K562 (cell line): Measurements from ENCODE around the gene MYCN. TPM values are rescaled to one million over a fixed set of nuclear protein-coding genes. Genes with fewer than 3 reads are reported as not detected.

ENCODE experiments used
- ATAC-seq: fragments of 200-7000 bp; cut with Tn5 transposase; 3 replicates; pipeline ENCODE4 v1.9.1; 2020; ENCODE audit warnings: moderate library complexity
- BruUV-seq: library from RNA; stranded (reverse); fragments of 400-500 nt; replicated peaks from 2 replicates; lab custom pipeline; 2021; lab: Mats Ljungman, UMichigan
- CTCF ChIA-PET: fragments of 300-600 bp; formaldehyde crosslinking; extraction: SDS; loops from one replicate; lab custom pipeline; 2021; ENCODE audit warnings: low intra/inter-chr PET ratio; lab: Yijun Ruan, JAX
- POLR2A ChIA-PET: fragments of 300-600, 350-650 bp; sonication (Branson Sonifier 250); formaldehyde crosslinking; extraction: SDS; loops from one replicate; lab custom pipeline; 2021; ENCODE audit warnings: antibody characterized with exemption, inconsistent platforms; lab: Yijun Ruan, JAX
- DNase-seq, 4 experiments: peaks; one replicate each; pipeline versions ENCODE4 v3.0.0 to v3.0.0-alpha.2; 2011 to 2018; ENCODE audit warnings: low spot score in 3 of 4, mixed read lengths in 3 of 4; ENCODE audit errors: extremely low read depth in 1 of 4
- FAIRE-seq: peaks from 2 replicates; lab custom pipeline; 2011; peaks lifted over from hg19 to GRCh38; lab: Jason Lieb, UNC
- H2AFZ ChIP-seq: 2 replicates; pipeline ENCODE4 v1.6.0; 2011; ENCODE audit warnings: low read depth, low read length, control low read depth, inconsistent platforms
- H3K27ac ChIP-seq: fragments of 200-600 bp; 3 replicates; pipeline ENCODE4 v1.8.0; 2011; ENCODE audit warnings: low read depth, mild to moderate bottlenecking, control low read depth, inconsistent platforms, low read length, moderate library complexity, mixed read lengths; ENCODE audit errors: extremely low read depth
- H3K27me3 ChIP-seq, 2 experiments: fragments of 300-600 bp in 1 of 2; 2 replicates in 1 of 2; 3 replicates in 1 of 2; pipeline versions ENCODE4 v1.6.0 to v1.8.0; 2011; ENCODE audit warnings: inconsistent platforms in 2 of 2, low read length in 2 of 2, mild to moderate bottlenecking in 1 of 2, mixed read lengths in 1 of 2, moderate library complexity in 1 of 2; ENCODE audit not compliant: control insufficient read depth in 2 of 2, insufficient read depth in 2 of 2
- H3K36me3 ChIP-seq: fragments of 300-600 bp; 3 replicates; pipeline ENCODE4 v1.8.0; 2011; ENCODE audit warnings: mild to moderate bottlenecking, low read length, inconsistent platforms; ENCODE audit not compliant: control insufficient read depth, insufficient read depth
- H3K4me1 ChIP-seq, 2 experiments: fragments of 200-600 bp in 1 of 2; replicated peaks in 1 of 2; 2 replicates in 1 of 2; 3 replicates in 1 of 2; pipeline versions ENCODE4 v1.5.1 to v1.8.0; 2011; ENCODE audit warnings: inconsistent platforms in 2 of 2, low read length in 2 of 2, mild to moderate bottlenecking in 1 of 2, mixed read lengths in 1 of 2, moderate library complexity in 1 of 2; ENCODE audit not compliant: control insufficient read depth in 2 of 2, insufficient read depth in 2 of 2
- H3K4me2 ChIP-seq: 2 replicates; pipeline ENCODE4 v1.6.1; 2011; ENCODE audit warnings: low read length, control low read depth, inconsistent platforms, mixed read lengths; ENCODE audit not compliant: insufficient read depth
- H3K4me3 ChIP-seq: fragments of 200-600 bp; sonication (generic), shearing (Covaris generic); 2 replicates; pipeline ENCODE4 v1.5.1; 2016; ENCODE audit warnings: control low read depth, inconsistent platforms
- H3K79me2 ChIP-seq: fragments of 200-600 bp; 3 replicates; pipeline ENCODE4 v1.8.0; 2011; ENCODE audit warnings: low read length, inconsistent platforms; ENCODE audit not compliant: control insufficient read depth, insufficient read depth
- H3K9ac ChIP-seq, 2 experiments: 2 replicates each; pipeline versions ENCODE4 v1.6.0 to v1.6.1; 2011; ENCODE audit warnings: low read depth in 2 of 2, low read length in 2 of 2, control low read depth in 1 of 2, inconsistent platforms in 1 of 2, mild to moderate bottlenecking in 1 of 2, mixed read lengths in 1 of 2; ENCODE audit not compliant: insufficient read depth in 1 of 2
- H3K9me1 ChIP-seq: one replicate; pipeline ENCODE4 v1.6.0; 2011; ENCODE audit warnings: inconsistent platforms, mild to moderate bottlenecking, low read length, moderate library complexity; ENCODE audit not compliant: control insufficient read depth, insufficient read depth
- H3K9me3 ChIP-seq: replicated peaks from 2 replicates; pipeline ENCODE4 v1.5.1; 2011; ENCODE audit warnings: low read depth, low read length, inconsistent platforms; ENCODE audit not compliant: control insufficient read depth, insufficient read depth
- H4K20me1 ChIP-seq: replicated peaks from 2 replicates; pipeline ENCODE4 v1.6.1; 2011; ENCODE audit warnings: low read length, inconsistent platforms, mixed read lengths; ENCODE audit not compliant: control insufficient read depth, insufficient read depth
- CBFA2T3 ChIP-seq: fragments of 450-650 bp; IDR thresholded peaks from 2 replicates; pipeline ENCODE4 v1.6.1; 2017
- CXXC5 ChIP-seq: fragments of 250-450 bp; sonication (Bioruptor Pico); IDR thresholded peaks from 2 replicates; pipeline ENCODE4 v1.8.0; 2022; ENCODE audit warnings: inconsistent platforms, mild to moderate bottlenecking, moderate library complexity
- DLX4 ChIP-seq: fragments of 250-450 bp; sonication (Bioruptor Pico); IDR thresholded peaks from 2 replicates; pipeline ENCODE4 v1.6.1; 2021; ENCODE audit warnings: mild to moderate bottlenecking
- HDAC2 ChIP-seq: fragments of 450-650 bp; IDR thresholded peaks from 2 replicates; pipeline ENCODE4 v1.6.1; 2016; ENCODE audit warnings: mild to moderate bottlenecking
- KAT2B ChIP-seq: IDR thresholded peaks from one replicate; pipeline ENCODE4 v1.6.1; 2012; ENCODE audit warnings: low read depth, mild to moderate bottlenecking, control low read depth, inconsistent platforms, low read length, moderate library complexity
- MEF2D ChIP-seq: conservative IDR thresholded peaks from 2 replicates; pipeline ENCODE4 v1.6.1; 2016; ENCODE audit warnings: low read depth, missing genetic modification characterization, missing compliant biosample characterization
- MTA1 ChIP-seq: fragments of 450-650 bp; IDR thresholded peaks from 2 replicates; pipeline ENCODE4 v1.6.1; 2017; ENCODE audit warnings: borderline replicate concordance
- NEUROD1 ChIP-seq: fragments of 150-350 bp; IDR thresholded peaks from 2 replicates; pipeline ENCODE4 v1.6.1; 2014; ENCODE audit warnings: borderline replicate concordance, low read length, low read depth; ENCODE audit not compliant: partially characterized antibody
- NR2C1 ChIP-seq, 2 experiments: fragments of 450-650 bp; IDR thresholded peaks; 2 replicates each; pipeline ENCODE4 v1.6.1; 2017; ENCODE audit warnings: mild to moderate bottlenecking in 2 of 2, antibody characterized with exemption in 1 of 2, inconsistent platforms in 1 of 2, missing compliant biosample characterization in 1 of 2, missing genetic modification characterization in 1 of 2
- PHF20 ChIP-seq: fragments of 450-650 bp; IDR thresholded peaks from 2 replicates; pipeline ENCODE4 v1.6.1; 2018; ENCODE audit not compliant: partially characterized antibody
- RAD21 ChIP-seq, 2 experiments: fragments of 250-450 bp in 1 of 2; fragments of 450-650 bp in 1 of 2; sonication (Bioruptor Pico) in 1 of 2; formaldehyde crosslinking in 1 of 2; IDR thresholded peaks in 1 of 2; conservative IDR thresholded peaks in 1 of 2; 2 replicates each; pipeline versions ENCODE4 v1.4.0 to v1.8.0; 2020 to 2022; ENCODE audit warnings: mild to moderate bottlenecking in 2 of 2, moderate library complexity in 1 of 2
- RBM39 ChIP-seq: fragments of 200-400 bp; formaldehyde crosslinking; optimal IDR thresholded peaks from 2 replicates; pipeline ENCODE3; 2018; ENCODE audit warnings: low read depth, low read length
- TAF15 ChIP-seq: fragments of 200-400 bp; formaldehyde crosslinking; IDR thresholded peaks from 2 replicates; pipeline ENCODE4 v1.6.1; 2017; ENCODE audit warnings: mild to moderate bottlenecking, low read depth, low read length, moderate library complexity
- ZEB2 ChIP-seq: fragments of 450-650 bp; IDR thresholded peaks from 2 replicates; pipeline ENCODE4 v1.6.1; 2016
- WGBS: fragments of 100-300 bp; shearing (Covaris generic); methylation state at CpG from one replicate; pipeline ENCODE4 v1.1.6; 2016; ENCODE audit warnings: low coverage, mixed read lengths; ENCODE audit not compliant: insufficient coverage; ENCODE audit errors: missing lambda C conversion rate; 5-methylcytosine and 5-hydroxymethylcytosine counted together
- in situ Hi-C: fragments of 300-500 bp; cut with MboI; formaldehyde crosslinking; loops from 4 replicates; pipeline ENCODE4 v1.15.0; 2018; ENCODE audit warnings: inconsistent platforms, mixed read lengths
- intact Hi-C: fragments of 100-400 bp; cut with micrococcal nuclease; formaldehyde crosslinking; loops from 2 replicates; pipeline ENCODE4 v1.14.2; 2022
- polyA plus RNA-seq, 8 experiments: library from polyadenylated mRNA; depleted of rRNA in 4 of 8; stranded (reverse) in 5 of 8; unstranded in 3 of 8; fragments of >200 nt; fragmentation: Nextera tagmentation in 2 of 8; fragmentation: Illumina TruSeq in 1 of 8; extraction: Ambion mirVana in 2 of 8; extraction: Trizol in 1 of 8; gene quantifications; 2 replicates each; pipeline versions ENCODE4 v1.2.1 to v1.2.3, GENCODE V29; 2011 to 2014; ENCODE audit warnings: inconsistent platforms in 1 of 8, missing spikeins in 1 of 8
- total RNA-seq, 7 experiments: library from RNA; depleted of rRNA in 6 of 7; stranded (reverse); fragments of >200 nt in 6 of 7; fragmentation: Illumina TruSeq in 2 of 7; extraction: Trizol in 2 of 7; gene quantifications; 2 replicates each; pipeline versions ENCODE4 v1.2.1 to v1.2.3, GENCODE V29; 2011 to 2021; ENCODE audit warnings: low replicate concordance in 1 of 7
- TF ChIP-seq, protein P1 (sequence below): fragments of 250-450 bp; sonication (Bioruptor Pico); IDR thresholded peaks from 2 replicates; pipeline ENCODE4 v1.4.0; 2020
- TF ChIP-seq, protein P2 (sequence below): fragments of 250-450 bp; sonication (Bioruptor Pico); IDR thresholded peaks from 2 replicates; pipeline ENCODE4 v1.8.0; 2022; ENCODE audit warnings: inconsistent platforms, mild to moderate bottlenecking, moderate library complexity, borderline replicate concordance

MYCN gene
- total and polyA plus RNA-seq, 9 of the 15 experiments (the other 6 are each of a cell fraction or from before 2014, with no cell fraction given): not detected

DNA sequence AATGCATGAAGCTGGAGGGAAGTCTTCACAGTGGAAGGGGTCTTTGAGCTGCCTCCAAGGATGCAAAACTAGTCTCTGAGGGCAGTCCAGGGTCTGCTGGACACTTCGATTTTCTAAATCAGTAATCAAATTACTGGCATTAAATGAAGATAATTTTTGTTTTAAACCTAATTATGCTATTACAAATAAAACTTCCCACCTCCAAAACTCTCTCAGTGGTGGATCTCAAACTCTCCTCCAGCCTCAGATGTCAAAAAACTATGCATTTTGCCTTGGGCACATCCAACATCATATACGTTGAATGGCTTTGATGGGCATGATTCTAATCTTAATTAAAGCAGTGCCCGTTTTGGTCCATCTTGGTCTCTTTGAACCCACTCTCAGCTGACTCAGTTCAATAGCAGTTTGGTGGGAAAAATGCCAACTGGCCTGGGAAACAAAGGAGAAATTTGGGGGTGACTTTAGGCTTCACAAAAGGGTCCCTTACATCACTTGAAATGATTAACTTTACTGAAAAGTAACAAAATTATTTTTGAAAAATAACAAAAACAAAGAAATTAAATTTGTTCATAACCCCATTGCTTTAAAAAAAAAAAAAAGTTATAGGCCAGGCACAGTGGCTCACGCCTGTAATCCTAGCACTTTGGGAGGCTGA, 5.9 kb upstream of the MYCN start:
- no TSS peak for BruUV-seq
- 0 out of 2 replicates have a peak, but pooled peaks cover 4% of the 10 kb centered on the region for H4K20me1 ChIP-seq
- WGBS: 0% methylated on average over 3 of the region's 4 CpGs
- ChIA-PET CTCF (no interaction called here), POLR2A (interaction anchor here (0.6 kb wide), 1 partner anchor 274 kb away, joined by 3 read pairs; no protein-coding TSS in a partner anchor)
- peaks cover 0 to 10% of the 10 kb centered on the region in 2 experiments; a peak in 2 of 5 replicates for H3K27me3 ChIP-seq
- in situ Hi-C loops (loop anchor here (25.0 kb wide), 2 partner anchors 553 to 828 kb away; no protein-coding TSS in a partner anchor), intact Hi-C loops (no loop called here)
- H3K9me1 ChIP-seq: no peaks in the 10 kb centered on the region
- no peaks in the 10 kb centered on the region for H3K79me2 ChIP-seq
- DNase-seq (no peak), ATAC-seq (no peak), FAIRE-seq (no peak)
- H3K9ac ChIP-seq: no peak overlapping the region
- no peak overlapping the region for H3K27ac ChIP-seq
- H3K4me2 ChIP-seq: no peak overlapping the region
- no peaks in the 10 kb centered on the region for H3K9me3 ChIP-seq
- H3K4me3 ChIP-seq: no peak overlapping the region
- H3K36me3 ChIP-seq: no peaks in the 10 kb centered on the region
- TF ChIP-seq ZEB2 (no peak), PHF20 (no peak), HDAC2 (no peak), CBFA2T3 (no peak), RBM39 (no peak), MTA1 (no peak), DLX4 (no peak), KAT2B (no peak), RAD21 (CRISPR knock-in tag; conservative IDR thresholded peaks at IDR 0.05 in 1 of 2, IDR thresholded peaks at IDR 0.05 in 1 of 2) (no peak), CXXC5 (CRISPR knock-in tag) (no peak), NEUROD1 (no peak), NR2C1 (IDR thresholded peaks at IDR 0.05) (no peak), NR2C1 (tag; IDR thresholded peaks at IDR 0.05) (no peak), MEF2D (tag) (no peak), TAF15 (no peak)
- TF ChIP-seq, protein P1, sequence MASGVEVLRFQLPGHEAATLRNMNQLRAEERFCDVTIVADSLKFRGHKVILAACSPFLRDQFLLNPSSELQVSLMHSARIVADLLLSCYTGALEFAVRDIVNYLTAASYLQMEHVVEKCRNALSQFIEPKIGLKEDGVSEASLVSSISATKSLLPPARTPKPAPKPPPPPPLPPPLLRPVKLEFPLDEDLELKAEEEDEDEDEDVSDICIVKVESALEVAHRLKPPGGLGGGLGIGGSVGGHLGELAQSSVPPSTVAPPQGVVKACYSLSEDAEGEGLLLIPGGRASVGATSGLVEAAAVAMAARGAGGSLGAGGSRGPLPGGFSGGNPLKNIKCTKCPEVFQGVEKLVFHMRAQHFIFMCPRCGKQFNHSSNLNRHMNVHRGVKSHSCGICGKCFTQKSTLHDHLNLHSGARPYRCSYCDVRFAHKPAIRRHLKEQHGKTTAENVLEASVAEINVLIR: no peak
- TF ChIP-seq, protein P2, sequence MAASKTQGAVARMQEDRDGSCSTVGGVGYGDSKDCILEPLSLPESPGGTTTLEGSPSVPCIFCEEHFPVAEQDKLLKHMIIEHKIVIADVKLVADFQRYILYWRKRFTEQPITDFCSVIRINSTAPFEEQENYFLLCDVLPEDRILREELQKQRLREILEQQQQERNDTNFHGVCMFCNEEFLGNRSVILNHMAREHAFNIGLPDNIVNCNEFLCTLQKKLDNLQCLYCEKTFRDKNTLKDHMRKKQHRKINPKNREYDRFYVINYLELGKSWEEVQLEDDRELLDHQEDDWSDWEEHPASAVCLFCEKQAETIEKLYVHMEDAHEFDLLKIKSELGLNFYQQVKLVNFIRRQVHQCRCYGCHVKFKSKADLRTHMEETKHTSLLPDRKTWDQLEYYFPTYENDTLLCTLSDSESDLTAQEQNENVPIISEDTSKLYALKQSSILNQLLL (CRISPR knock-in tag): no peak
- no peak overlapping the region for H2AFZ ChIP-seq
- H3K4me1 ChIP-seq: peaks cover 0 to under 1% of the 10 kb centered on the region in 2 experiments; a peak in 1 of 5 replicates
